ENCODE measurements around the gene CR1. TPM values are rescaled to one million over a fixed set of nuclear protein-coding genes. Genes with fewer than 3 reads are reported as not detected.
"Not testable (repeated sequence)": the region's sequence is repeated elsewhere in the genome, so short reads cannot be mapped to it uniquely, and the experiment has no call there.

Gene CR1
- total RNA-seq, 1 donor from 2014 or later = 2.0 TPM

- no peak for TF ChIP-seq CTCF (IDR thresholded peaks at IDR 0.05; ENCODE audit: borderline replicate concordance)
- DNase-seq = no peak
These were observed 116.8 kb downstream of the CR1 start for GRCh38 chr1:207612762-207613161.

GRCh38 chr1:207619871-207620542, 124.0 kb downstream of the CR1 start:
- no peaks in the 10 kb centered on the region for H3K9me3 ChIP-seq (replicated peaks)
- no peaks in the 10 kb centered on the region for H3K4me1 ChIP-seq
- H3K27me3 ChIP-seq (ENCODE audit: low read depth) = peaks cover 15% of the 10 kb centered on the region
- H3K27ac ChIP-seq (replicated peaks) = no peak overlapping the region
- no peak overlapping the region for H3K4me3 ChIP-seq
- no peak for DNase-seq
- H3K36me3 ChIP-seq = no peaks in the 10 kb centered on the region
- intact Hi-C loops (cut with micrococcal nuclease) = no loop called here
- peak; percentile 83 for TF ChIP-seq CTCF (IDR thresholded peaks at IDR 0.05; ENCODE audit: borderline replicate concordance)

More at GRCh38 chr1:207612762-207613161, 116.8 kb downstream of the CR1 start:
- Histone ChIP-seq H3K27me3 (ENCODE audit: low read depth) (peaks cover 23% of the 10 kb centered on the region), H3K4me1 (no peaks in the 10 kb centered on the region), H3K27ac (replicated peaks) (no peak overlapping the region), H3K4me3 (no peak overlapping the region), H3K9me3 (replicated peaks) (no peaks in the 10 kb centered on the region), H3K36me3 (no peaks in the 10 kb centered on the region)
- intact Hi-C loops (cut with micrococcal nuclease) = no loop called here

- no peak for TF ChIP-seq CTCF (IDR thresholded peaks at IDR 0.05; ENCODE audit: borderline replicate concordance)
- H3K4me3 ChIP-seq = no peak overlapping the region
- no peak for DNase-seq
- intact Hi-C loops (cut with micrococcal nuclease) = no loop called here
- H3K36me3 ChIP-seq = no peaks in the 10 kb centered on the region
- no peak overlapping the region for H3K27ac ChIP-seq (replicated peaks)
- no peaks in the 10 kb centered on the region for H3K4me1 ChIP-seq
- H3K9me3 ChIP-seq (replicated peaks) = no peaks in the 10 kb centered on the region
- peaks cover 13% of the 10 kb centered on the region for H3K27me3 ChIP-seq (ENCODE audit: low read depth)
These were observed 124.6 kb downstream of the CR1 start for GRCh38 chr1:207620543-207620893.

GRCh38 chr1:207625504-207626071, 129.6 kb downstream of the CR1 start:
- H3K36me3 ChIP-seq; H3K27me3 ChIP-seq (ENCODE audit: low read depth); H3K4me3 ChIP-seq; H3K9me3 ChIP-seq (replicated peaks); intact Hi-C loops (cut with micrococcal nuclease); H3K4me1 ChIP-seq; H3K27ac ChIP-seq (replicated peaks); DNase-seq: not testable (repeated sequence)

GRCh38 chr1:207626972-207627337, 131.0 kb downstream of the CR1 start:
- intact Hi-C loops (cut with micrococcal nuclease) = no loop called here
- no peak overlapping the region for H3K4me3 ChIP-seq

More at GRCh38 chr1:207626972-207627337, 131.0 kb downstream of the CR1 start:
- Histone ChIP-seq H3K4me1 (no peaks in the 10 kb centered on the region), H3K27me3 (ENCODE audit: low read depth) (no peaks in the 10 kb centered on the region), H3K9me3 (replicated peaks) (no peaks in the 10 kb centered on the region), H3K36me3 (no peaks in the 10 kb centered on the region), H3K27ac (replicated peaks) (no peak overlapping the region)
- DNase-seq = no peak
- TF ChIP-seq CTCF (IDR thresholded peaks at IDR 0.05; ENCODE audit: borderline replicate concordance) = no peak

All from left ventricle myocardium inferior (tissue), 1 donor.